HepG2 (cell line): Measurements from ENCODE around the gene TMBIM1. TPM values are rescaled to one million over a fixed set of nuclear protein-coding genes. Genes with fewer than 3 reads are reported as not detected.
A peak's percentile ranks its signal among the peaks of the same experiment; 100 is the strongest.

ENCODE experiments used
- ARNTL ChIP-seq: sonication (generic); formaldehyde crosslinking; IDR thresholded peaks from 2 replicates; pipeline ENCODE4 v1.4.0; 2020; ENCODE audit warnings: mild to moderate bottlenecking, missing genetic modification reagents
- GABPA ChIP-seq, 2 experiments: IDR thresholded peaks; 2 replicates each; pipeline ENCODE4 v1.6.1; 2011 to 2016; ENCODE audit warnings: low read depth in 2 of 2, low read length in 1 of 2, missing biosample characterization in 1 of 2, missing genetic modification characterization in 1 of 2
- KDM5A ChIP-seq: fragments of 200-600 bp; sonication (generic); IDR thresholded peaks from 2 replicates; pipeline ENCODE4 v1.7.0; 2018; ENCODE audit warnings: antibody characterized with exemption, mild to moderate bottlenecking, low read length, borderline replicate concordance
- SNAI1 ChIP-seq: sonication (generic); formaldehyde crosslinking; IDR thresholded peaks from 2 replicates; pipeline ENCODE4 v1.5.0; 2020; ENCODE audit warnings: mild to moderate bottlenecking, missing genetic modification reagents, borderline replicate concordance
- THAP11 ChIP-seq: IDR thresholded peaks from 2 replicates; pipeline ENCODE4 v1.6.1; 2016; ENCODE audit warnings: missing biosample characterization, missing genetic modification reagents
- ZNF101 ChIP-seq: sonication (generic); formaldehyde crosslinking; IDR thresholded peaks from 2 replicates; pipeline ENCODE4 v1.4.0; 2020; ENCODE audit warnings: mild to moderate bottlenecking, low read depth, missing genetic modification reagents, borderline replicate concordance
- ZNF263 ChIP-seq: sonication (generic); formaldehyde crosslinking; IDR thresholded peaks from 2 replicates; pipeline ENCODE4 v1.4.0; 2020; ENCODE audit warnings: missing genetic modification reagents
- ZNF546 ChIP-seq: sonication (generic); formaldehyde crosslinking; conservative IDR thresholded peaks from 2 replicates; pipeline ENCODE4 v1.8.1; 2023; ENCODE audit warnings: mild to moderate bottlenecking, missing genetic modification reagents
- polyA plus RNA-seq, 8 experiments: library from polyadenylated mRNA; depleted of rRNA in 3 of 8; stranded (reverse) in 7 of 8; unstranded in 1 of 8; fragments of >200 nt; fragmentation: Illumina TruSeq in 4 of 8; extraction: Trizol in 4 of 8; gene quantifications; 2 replicates each; pipeline versions ENCODE4 v1.2.1 to v1.2.3, GENCODE V29; 2011 to 2016; ENCODE audit warnings: low read depth in 4 of 8, missing spikeins in 1 of 8, mixed read lengths in 1 of 8; ENCODE audit not compliant: insufficient read depth in 1 of 8
- total RNA-seq, 5 experiments: library from RNA; depleted of rRNA; stranded (reverse); fragments of >200 nt; fragmentation: Illumina TruSeq; extraction: Trizol; gene quantifications; 2 replicates each; pipeline ENCODE4 v1.2.3, GENCODE V29; 2016; ENCODE audit warnings: low read depth in 1 of 5
- TF ChIP-seq, protein P1 (sequence below), 2 experiments: IDR thresholded peaks; 2 replicates each; pipeline ENCODE4 v1.6.1; 2011 to 2012; ENCODE audit warnings: low read length in 2 of 2, borderline replicate concordance in 1 of 2, low read depth in 1 of 2, mild to moderate bottlenecking in 1 of 2, moderate library complexity in 1 of 2
- TF ChIP-seq, protein P2 (sequence below): sonication (generic); formaldehyde crosslinking; conservative IDR thresholded peaks from 2 replicates; pipeline ENCODE4 v1.4.0; 2020; ENCODE audit warnings: mild to moderate bottlenecking, missing genetic modification reagents, moderate library complexity
- TF ChIP-seq, protein P3 (sequence below): sonication (generic); formaldehyde crosslinking; IDR thresholded peaks from 2 replicates; pipeline ENCODE4 v1.4.0; 2020; ENCODE audit warnings: mild to moderate bottlenecking, missing genetic modification reagents

Gene TMBIM1
- total and polyA plus RNA-seq, 2 of the 13 experiments (the other 11 are each of a cell fraction or from before 2014, with no cell fraction given) = 127 to 139 TPM

DNA sequence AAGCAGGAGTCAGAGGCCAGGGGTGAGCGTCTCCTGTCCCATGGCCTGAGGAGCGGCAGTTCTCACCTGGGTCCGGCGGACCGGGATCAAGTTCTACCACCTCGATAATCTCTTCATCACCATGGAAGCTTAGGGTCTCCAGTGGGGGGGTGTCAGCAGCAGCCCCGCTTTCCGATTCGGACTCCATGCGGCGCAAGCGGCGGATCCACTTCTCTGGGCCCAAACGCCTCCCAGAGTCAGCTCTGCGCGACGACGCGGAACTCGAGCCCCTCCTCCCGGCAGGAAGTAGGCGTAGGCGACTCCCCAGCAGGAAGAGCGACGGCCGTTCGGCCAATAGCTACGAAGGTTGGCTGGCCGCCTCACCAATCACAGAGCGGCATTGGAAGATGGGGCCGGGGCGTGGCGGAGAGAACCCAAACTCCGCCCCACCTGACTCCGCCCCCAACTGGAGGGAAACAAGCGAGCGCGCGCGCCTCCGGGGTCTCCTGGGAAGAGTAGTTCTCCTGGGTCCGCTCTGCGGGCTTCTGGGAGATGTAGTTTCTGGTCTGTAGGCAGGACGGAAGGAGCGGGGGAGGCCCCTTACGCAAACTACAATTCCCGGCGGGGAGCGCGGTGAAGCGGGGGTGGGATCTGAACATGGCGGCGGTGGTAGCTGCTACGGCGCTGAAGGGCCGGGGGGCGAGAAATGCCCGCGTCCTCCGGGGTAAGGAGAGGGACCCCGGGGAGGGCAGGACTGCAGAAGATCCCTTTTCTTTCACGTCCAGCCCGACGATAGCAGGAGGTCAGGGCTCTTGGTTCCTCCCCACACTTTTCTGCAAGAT lies 22.2 kb downstream of the TMBIM1 start, which contains the start of the genes AAMP and PNKD (continued):
- TF ChIP-seq, protein P1, sequence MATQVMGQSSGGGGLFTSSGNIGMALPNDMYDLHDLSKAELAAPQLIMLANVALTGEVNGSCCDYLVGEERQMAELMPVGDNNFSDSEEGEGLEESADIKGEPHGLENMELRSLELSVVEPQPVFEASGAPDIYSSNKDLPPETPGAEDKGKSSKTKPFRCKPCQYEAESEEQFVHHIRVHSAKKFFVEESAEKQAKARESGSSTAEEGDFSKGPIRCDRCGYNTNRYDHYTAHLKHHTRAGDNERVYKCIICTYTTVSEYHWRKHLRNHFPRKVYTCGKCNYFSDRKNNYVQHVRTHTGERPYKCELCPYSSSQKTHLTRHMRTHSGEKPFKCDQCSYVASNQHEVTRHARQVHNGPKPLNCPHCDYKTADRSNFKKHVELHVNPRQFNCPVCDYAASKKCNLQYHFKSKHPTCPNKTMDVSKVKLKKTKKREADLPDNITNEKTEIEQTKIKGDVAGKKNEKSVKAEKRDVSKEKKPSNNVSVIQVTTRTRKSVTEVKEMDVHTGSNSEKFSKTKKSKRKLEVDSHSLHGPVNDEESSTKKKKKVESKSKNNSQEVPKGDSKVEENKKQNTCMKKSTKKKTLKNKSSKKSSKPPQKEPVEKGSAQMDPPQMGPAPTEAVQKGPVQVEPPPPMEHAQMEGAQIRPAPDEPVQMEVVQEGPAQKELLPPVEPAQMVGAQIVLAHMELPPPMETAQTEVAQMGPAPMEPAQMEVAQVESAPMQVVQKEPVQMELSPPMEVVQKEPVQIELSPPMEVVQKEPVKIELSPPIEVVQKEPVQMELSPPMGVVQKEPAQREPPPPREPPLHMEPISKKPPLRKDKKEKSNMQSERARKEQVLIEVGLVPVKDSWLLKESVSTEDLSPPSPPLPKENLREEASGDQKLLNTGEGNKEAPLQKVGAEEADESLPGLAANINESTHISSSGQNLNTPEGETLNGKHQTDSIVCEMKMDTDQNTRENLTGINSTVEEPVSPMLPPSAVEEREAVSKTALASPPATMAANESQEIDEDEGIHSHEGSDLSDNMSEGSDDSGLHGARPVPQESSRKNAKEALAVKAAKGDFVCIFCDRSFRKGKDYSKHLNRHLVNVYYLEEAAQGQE (IDR thresholded peaks at IDR 0.05; ENCODE audit: borderline replicate concordance in 1 of 2, low read depth in 1 of 2, low read length in 2 of 2) = peak in 1 of 2 experiments; percentile 24; a peak in 1 of 4 replicates
- TF ChIP-seq, protein P2, sequence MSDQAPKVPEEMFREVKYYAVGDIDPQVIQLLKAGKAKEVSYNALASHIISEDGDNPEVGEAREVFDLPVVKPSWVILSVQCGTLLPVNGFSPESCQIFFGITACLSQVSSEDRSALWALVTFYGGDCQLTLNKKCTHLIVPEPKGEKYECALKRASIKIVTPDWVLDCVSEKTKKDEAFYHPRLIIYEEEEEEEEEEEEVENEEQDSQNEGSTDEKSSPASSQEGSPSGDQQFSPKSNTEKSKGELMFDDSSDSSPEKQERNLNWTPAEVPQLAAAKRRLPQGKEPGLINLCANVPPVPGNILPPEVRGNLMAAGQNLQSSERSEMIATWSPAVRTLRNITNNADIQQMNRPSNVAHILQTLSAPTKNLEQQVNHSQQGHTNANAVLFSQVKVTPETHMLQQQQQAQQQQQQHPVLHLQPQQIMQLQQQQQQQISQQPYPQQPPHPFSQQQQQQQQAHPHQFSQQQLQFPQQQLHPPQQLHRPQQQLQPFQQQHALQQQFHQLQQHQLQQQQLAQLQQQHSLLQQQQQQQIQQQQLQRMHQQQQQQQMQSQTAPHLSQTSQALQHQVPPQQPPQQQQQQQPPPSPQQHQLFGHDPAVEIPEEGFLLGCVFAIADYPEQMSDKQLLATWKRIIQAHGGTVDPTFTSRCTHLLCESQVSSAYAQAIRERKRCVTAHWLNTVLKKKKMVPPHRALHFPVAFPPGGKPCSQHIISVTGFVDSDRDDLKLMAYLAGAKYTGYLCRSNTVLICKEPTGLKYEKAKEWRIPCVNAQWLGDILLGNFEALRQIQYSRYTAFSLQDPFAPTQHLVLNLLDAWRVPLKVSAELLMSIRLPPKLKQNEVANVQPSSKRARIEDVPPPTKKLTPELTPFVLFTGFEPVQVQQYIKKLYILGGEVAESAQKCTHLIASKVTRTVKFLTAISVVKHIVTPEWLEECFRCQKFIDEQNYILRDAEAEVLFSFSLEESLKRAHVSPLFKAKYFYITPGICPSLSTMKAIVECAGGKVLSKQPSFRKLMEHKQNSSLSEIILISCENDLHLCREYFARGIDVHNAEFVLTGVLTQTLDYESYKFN (CRISPR knock-in tag) = no peak; the same call in 1 of the 2 replicates
- TF ChIP-seq ZNF101 (CRISPR knock-in tag) (0 out of 2 replicates have a peak, but pooled peaks have one; percentile 7), SNAI1 (CRISPR knock-in tag) (peak; percentile 94), GABPA (IDR thresholded peaks at IDR 0.05; ENCODE audit: low read depth, low read length) (peak; percentile 81), GABPA (CRISPR knock-in tag; IDR thresholded peaks at IDR 0.05; ENCODE audit: low read depth) (peak; percentile 93), ARNTL (no peak), ZNF263 (0 out of 2 replicates have a peak, but pooled peaks have one; percentile 63), THAP11 (CRISPR knock-in tag) (peak; percentile 98), KDM5A (peak; percentile 82), ZNF546 (CRISPR knock-in tag) (peak; percentile 99)
- TF ChIP-seq, protein P3, sequence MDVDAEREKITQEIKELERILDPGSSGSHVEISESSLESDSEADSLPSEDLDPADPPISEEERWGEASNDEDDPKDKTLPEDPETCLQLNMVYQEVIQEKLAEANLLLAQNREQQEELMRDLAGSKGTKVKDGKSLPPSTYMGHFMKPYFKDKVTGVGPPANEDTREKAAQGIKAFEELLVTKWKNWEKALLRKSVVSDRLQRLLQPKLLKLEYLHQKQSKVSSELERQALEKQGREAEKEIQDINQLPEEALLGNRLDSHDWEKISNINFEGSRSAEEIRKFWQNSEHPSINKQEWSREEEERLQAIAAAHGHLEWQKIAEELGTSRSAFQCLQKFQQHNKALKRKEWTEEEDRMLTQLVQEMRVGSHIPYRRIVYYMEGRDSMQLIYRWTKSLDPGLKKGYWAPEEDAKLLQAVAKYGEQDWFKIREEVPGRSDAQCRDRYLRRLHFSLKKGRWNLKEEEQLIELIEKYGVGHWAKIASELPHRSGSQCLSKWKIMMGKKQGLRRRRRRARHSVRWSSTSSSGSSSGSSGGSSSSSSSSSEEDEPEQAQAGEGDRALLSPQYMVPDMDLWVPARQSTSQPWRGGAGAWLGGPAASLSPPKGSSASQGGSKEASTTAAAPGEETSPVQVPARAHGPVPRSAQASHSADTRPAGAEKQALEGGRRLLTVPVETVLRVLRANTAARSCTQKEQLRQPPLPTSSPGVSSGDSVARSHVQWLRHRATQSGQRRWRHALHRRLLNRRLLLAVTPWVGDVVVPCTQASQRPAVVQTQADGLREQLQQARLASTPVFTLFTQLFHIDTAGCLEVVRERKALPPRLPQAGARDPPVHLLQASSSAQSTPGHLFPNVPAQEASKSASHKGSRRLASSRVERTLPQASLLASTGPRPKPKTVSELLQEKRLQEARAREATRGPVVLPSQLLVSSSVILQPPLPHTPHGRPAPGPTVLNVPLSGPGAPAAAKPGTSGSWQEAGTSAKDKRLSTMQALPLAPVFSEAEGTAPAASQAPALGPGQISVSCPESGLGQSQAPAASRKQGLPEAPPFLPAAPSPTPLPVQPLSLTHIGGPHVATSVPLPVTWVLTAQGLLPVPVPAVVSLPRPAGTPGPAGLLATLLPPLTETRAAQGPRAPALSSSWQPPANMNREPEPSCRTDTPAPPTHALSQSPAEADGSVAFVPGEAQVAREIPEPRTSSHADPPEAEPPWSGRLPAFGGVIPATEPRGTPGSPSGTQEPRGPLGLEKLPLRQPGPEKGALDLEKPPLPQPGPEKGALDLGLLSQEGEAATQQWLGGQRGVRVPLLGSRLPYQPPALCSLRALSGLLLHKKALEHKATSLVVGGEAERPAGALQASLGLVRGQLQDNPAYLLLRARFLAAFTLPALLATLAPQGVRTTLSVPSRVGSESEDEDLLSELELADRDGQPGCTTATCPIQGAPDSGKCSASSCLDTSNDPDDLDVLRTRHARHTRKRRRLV = peak; percentile 71
